Loucy (cell line): ENCODE results near the gene OR2T11.
"Not testable (repeated sequence)": the region's sequence is repeated elsewhere in the genome, so short reads cannot be mapped to it uniquely, and the experiment has no call there.

ENCODE experiments used
- H2AFZ ChIP-seq: fragments of 200-600 bp; sonication (generic); 2 replicates; pipeline ENCODE4 v1.6.0; 2016; ENCODE audit warnings: antibody characterized with exemption, mild to moderate bottlenecking, low read length, moderate library complexity
- H3F3A ChIP-seq: fragments of 200-600 bp; 2 replicates; pipeline ENCODE4 v1.6.0; 2016; ENCODE audit warnings: antibody characterized with exemption, low read depth, mild to moderate bottlenecking
- H3K27me3 ChIP-seq: fragments of 200-600 bp; sonication (generic); 2 replicates; pipeline ENCODE4 v1.6.1; 2014; ENCODE audit warnings: low read length, mild to moderate bottlenecking; ENCODE audit not compliant: insufficient read depth, poor library complexity, severe bottlenecking
- H3K36me3 ChIP-seq: fragments of 200-600 bp; sonication (generic); 2 replicates; pipeline ENCODE4 v1.6.1; 2016; ENCODE audit warnings: low read length; ENCODE audit not compliant: insufficient read depth
- H3K4me1 ChIP-seq: fragments of 200-600 bp; sonication (generic); 2 replicates; pipeline ENCODE4 v1.5.1; 2014; ENCODE audit warnings: low read length, mild to moderate bottlenecking; ENCODE audit not compliant: insufficient read depth, poor library complexity, severe bottlenecking
- H3K4me2 ChIP-seq: fragments of 200-600 bp; sonication (generic); 2 replicates; pipeline ENCODE4 v1.6.0; 2014; ENCODE audit warnings: antibody characterized with exemption, low read length, low read depth, mild to moderate bottlenecking; ENCODE audit not compliant: poor library complexity, severe bottlenecking
- H3K4me3 ChIP-seq: fragments of 200-600 bp; sonication (generic); 2 replicates; pipeline ENCODE4 v1.5.1; 2014; ENCODE audit warnings: low read length, mild to moderate bottlenecking, mixed read lengths; ENCODE audit not compliant: poor library complexity, severe bottlenecking
- H3K79me2 ChIP-seq: fragments of 200-600 bp; sonication (generic); 2 replicates; pipeline ENCODE4 v1.6.1; 2014; ENCODE audit warnings: low read length; ENCODE audit not compliant: insufficient read depth
- H3K9ac ChIP-seq: fragments of 200-600 bp; sonication (generic); 2 replicates; pipeline ENCODE4 v1.6.0; 2014; ENCODE audit warnings: mild to moderate bottlenecking, low read depth, low read length, moderate library complexity; ENCODE audit not compliant: poor library complexity, severe bottlenecking
- H3K9me2 ChIP-seq: fragments of 200-600 bp; sonication (generic); replicated peaks from 2 replicates; pipeline ENCODE4 v1.6.1; 2016; ENCODE audit warnings: low read depth, low read length, mixed read lengths
- H3K9me3 ChIP-seq: fragments of 200-600 bp; sonication (generic); 2 replicates; pipeline ENCODE4 v1.6.1; 2014; ENCODE audit warnings: mild to moderate bottlenecking, antibody characterized with exemption, low read length, low read depth; ENCODE audit not compliant: insufficient read depth
- H4K20me1 ChIP-seq: fragments of 200-600 bp; sonication (generic); 2 replicates; pipeline ENCODE4 v1.6.0; 2014; ENCODE audit warnings: antibody characterized with exemption, low read length, mild to moderate bottlenecking; ENCODE audit not compliant: insufficient read depth, poor library complexity, severe bottlenecking
- EZH2phosphoT487 ChIP-seq: fragments of 200-600 bp; IDR thresholded peaks from 2 replicates; pipeline ENCODE4 v1.6.1; 2018; ENCODE audit warnings: antibody characterized with exemption, mild to moderate bottlenecking, moderate library complexity, borderline replicate concordance
- TF ChIP-seq, protein P1 (sequence below): fragments of 200-600 bp; sonication (generic); conservative IDR thresholded peaks from 2 replicates; pipeline ENCODE4 v1.5.1; 2014; ENCODE audit warnings: mild to moderate bottlenecking, antibody characterized with exemption, low read length

Gene OR2T11

DNA sequence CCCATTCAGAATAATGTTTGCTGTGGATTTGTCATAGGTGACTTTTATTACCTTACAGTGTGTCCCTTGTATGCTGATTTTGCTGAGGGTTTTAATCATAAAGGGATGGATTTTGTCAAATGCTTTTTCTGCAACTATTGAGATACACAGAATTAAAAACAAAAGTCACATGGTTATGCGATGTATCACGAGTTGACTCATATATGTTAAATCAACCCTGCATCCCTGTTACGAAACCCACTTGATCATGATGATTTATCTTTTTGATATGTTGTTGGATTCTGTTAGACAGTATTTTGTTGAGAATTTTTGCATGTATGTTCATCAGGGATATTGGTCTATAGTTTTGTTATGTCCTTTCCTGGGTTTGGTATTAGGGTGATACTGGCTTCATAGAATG, 49.6 kb downstream of the OR2T11 start:
- no peaks in the 10 kb centered on the region for H3K9me3 ChIP-seq
- no peaks in the 10 kb centered on the region for H3K79me2 ChIP-seq
- H3K36me3 ChIP-seq, result no peaks in the 10 kb centered on the region
- H4K20me1 ChIP-seq, result no peaks in the 10 kb centered on the region
- no peaks in the 10 kb centered on the region for H3K27me3 ChIP-seq
- no peaks in the 10 kb centered on the region for H3F3A ChIP-seq
- H3K9me2 ChIP-seq, result 0 out of 2 replicates have a peak, but pooled peaks cover 5% of the 10 kb centered on the region
- H3K9ac ChIP-seq, result no peak overlapping the region
- H3K4me1 ChIP-seq, result no peaks in the 10 kb centered on the region
- H2AFZ ChIP-seq, result no peak overlapping the region
- no peak overlapping the region for H3K4me2 ChIP-seq
- TF ChIP-seq, protein P1, sequence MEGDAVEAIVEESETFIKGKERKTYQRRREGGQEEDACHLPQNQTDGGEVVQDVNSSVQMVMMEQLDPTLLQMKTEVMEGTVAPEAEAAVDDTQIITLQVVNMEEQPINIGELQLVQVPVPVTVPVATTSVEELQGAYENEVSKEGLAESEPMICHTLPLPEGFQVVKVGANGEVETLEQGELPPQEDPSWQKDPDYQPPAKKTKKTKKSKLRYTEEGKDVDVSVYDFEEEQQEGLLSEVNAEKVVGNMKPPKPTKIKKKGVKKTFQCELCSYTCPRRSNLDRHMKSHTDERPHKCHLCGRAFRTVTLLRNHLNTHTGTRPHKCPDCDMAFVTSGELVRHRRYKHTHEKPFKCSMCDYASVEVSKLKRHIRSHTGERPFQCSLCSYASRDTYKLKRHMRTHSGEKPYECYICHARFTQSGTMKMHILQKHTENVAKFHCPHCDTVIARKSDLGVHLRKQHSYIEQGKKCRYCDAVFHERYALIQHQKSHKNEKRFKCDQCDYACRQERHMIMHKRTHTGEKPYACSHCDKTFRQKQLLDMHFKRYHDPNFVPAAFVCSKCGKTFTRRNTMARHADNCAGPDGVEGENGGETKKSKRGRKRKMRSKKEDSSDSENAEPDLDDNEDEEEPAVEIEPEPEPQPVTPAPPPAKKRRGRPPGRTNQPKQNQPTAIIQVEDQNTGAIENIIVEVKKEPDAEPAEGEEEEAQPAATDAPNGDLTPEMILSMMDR, result no peak
- TF ChIP-seq EZH2phosphoT487, result no peak
- H3K4me3 ChIP-seq, result no peak overlapping the region

DNA sequence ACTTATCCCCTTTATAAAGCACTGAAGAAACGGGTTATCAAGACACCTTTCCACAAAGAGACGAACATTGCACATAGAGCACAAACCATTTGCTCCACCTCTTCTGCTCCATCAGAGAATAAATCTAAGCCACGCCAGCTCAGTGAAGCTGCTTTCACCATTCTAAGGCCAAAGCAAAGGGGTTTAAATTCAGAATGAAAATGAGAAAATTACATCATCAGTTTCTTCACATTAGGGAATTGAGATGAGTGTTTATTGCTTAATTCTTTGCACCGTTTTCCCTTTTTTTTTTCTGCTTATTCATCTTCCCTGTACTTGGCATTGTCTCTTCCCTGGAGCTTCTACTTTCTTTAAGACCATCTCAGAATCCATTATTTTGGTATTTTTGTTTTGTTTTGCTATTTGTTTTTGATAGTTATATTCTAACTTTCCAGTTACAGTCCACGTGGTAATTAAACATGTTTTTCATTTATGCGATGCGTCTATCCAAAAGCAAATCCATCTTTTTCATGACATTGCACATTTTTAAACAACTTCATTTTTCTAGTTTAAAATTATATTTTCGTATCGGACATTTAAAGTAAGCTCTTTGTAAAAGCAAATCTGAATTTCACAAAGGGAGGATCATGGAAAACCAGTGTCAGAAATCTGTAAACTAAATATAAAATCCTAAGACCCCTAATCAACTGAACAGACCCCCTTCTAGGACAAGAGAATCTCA, 58.5 kb downstream of the OR2T11 start:
- Histone ChIP-seq H3K9me3 (no peaks in the 10 kb centered on the region; the same call in 1 of the 2 replicates), H3K27me3 (no peaks in the 10 kb centered on the region), H3F3A (no peaks in the 10 kb centered on the region), H3K9me2 (no peaks in the 10 kb centered on the region), H2AFZ (no peak overlapping the region), H3K4me1 (no peaks in the 10 kb centered on the region), H3K9ac (no peak overlapping the region), H3K4me3 (no peak overlapping the region), H3K4me2 (no peak overlapping the region), H3K79me2 (no peaks in the 10 kb centered on the region), H3K36me3 (no peaks in the 10 kb centered on the region), H4K20me1 (no peaks in the 10 kb centered on the region)
- no peak for TF ChIP-seq EZH2phosphoT487

DNA sequence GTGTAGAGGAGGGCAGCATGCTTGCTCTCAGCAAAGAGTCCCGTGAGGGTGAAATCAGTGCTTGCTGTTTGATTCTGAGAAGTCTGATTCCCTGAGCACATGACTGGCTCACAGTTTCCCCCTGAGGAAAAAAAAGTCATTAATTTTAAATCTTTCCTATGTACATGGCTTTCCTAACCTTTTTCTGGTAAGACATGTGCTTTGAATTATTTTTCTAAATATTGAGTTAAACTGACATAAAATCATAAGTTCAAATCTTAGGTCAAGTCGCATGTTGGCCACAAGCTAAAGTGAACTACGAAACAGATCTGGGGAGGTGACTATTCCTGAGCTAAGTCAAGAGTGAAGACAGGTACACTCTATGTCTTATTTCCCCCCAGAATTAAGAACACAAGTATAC, 60.2 kb downstream of the OR2T11 start, which contains the start of gene OR2T34:
Gene OR2T34 (minus strand): TSS at position 101 of the 400 bp plus-strand sequence. CDS start 0 bp downstream, at position 101.
- H3K9ac ChIP-seq, H2AFZ ChIP-seq, H4K20me1 ChIP-seq, H3K9me2 ChIP-seq, H3K4me1 ChIP-seq, H3F3A ChIP-seq, H3K27me3 ChIP-seq, H3K4me3 ChIP-seq, H3K79me2 ChIP-seq, H3K9me3 ChIP-seq, H3K4me2 ChIP-seq, H3K36me3 ChIP-seq: not testable (repeated sequence)

DNA sequence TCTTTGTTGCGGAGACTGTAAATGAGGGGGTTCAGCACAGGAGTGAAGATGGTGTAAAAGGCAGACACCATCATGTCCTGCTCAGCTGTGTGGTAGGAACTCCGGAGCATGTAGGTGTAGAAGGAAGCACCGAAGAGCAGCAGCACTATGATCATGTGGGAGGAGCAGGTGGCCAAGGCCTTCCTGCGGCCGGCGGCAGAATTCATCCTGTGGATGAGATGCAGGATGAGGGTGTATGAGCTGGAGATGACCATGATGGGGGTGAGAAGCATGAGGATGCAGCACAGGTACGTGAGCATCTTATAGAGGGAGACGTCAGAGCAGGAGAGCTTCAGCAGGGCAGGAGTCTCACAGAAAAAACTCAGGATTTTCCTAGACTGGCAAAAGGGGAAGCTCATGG, 61.0 kb downstream of the OR2T11 start:
- not testable (repeated sequence) for H3F3A ChIP-seq, H2AFZ ChIP-seq, H3K4me3 ChIP-seq, H3K9me2 ChIP-seq, H3K27me3 ChIP-seq, H3K36me3 ChIP-seq, H3K9ac ChIP-seq, H4K20me1 ChIP-seq, H3K79me2 ChIP-seq, H3K9me3 ChIP-seq, H3K4me1 ChIP-seq, H3K4me2 ChIP-seq
